HL-60/S4 (cell line): Measurements from ENCODE around the gene PKN3.

Experiments used
- in situ Hi-C: fragments of 300-500 bp; cut with MboI; formaldehyde crosslinking; loops from 2 replicates; pipeline ENCODE4 v1.14.3; 2022; ENCODE audit warnings: low sequenced_read_pairs

The PKN3 gene

GRCh38 chr9:128715436-128715750 lies 13.1 kb downstream of the PKN3 start:
- in situ Hi-C loops: no loop called here

GRCh38 chr9:128716581-128717254 lies 14.4 kb downstream of the PKN3 start:
- in situ Hi-C loops: no loop called here

- in situ Hi-C loops: no loop called here
These were observed 15.7 kb downstream of the PKN3 start for GRCh38 chr9:128718047-128718446.

- in situ Hi-C loops: no loop called here
These were observed 16.2 kb downstream of the PKN3 start for GRCh38 chr9:128718475-128718874.

GRCh38 chr9:128719919-128720605 lies 17.8 kb downstream of the PKN3 start:
- in situ Hi-C loops: no loop called here

- in situ Hi-C loops: no loop called here
These were observed 18.7 kb downstream of the PKN3 start for GRCh38 chr9:128720841-128721486.

- in situ Hi-C loops: no loop called here
These were observed 19.2 kb downstream of the PKN3 start for GRCh38 chr9:128721487-128722010.

GRCh38 chr9:128722380-128723351 lies 20.4 kb downstream of the PKN3 start:
- in situ Hi-C loops: no loop called here

- in situ Hi-C loops: no loop called here
These were observed 21.1 kb downstream of the PKN3 start for GRCh38 chr9:128723352-128723865.

GRCh38 chr9:128723866-128724743 lies 21.8 kb downstream of the PKN3 start, which contains the start of gene ZDHHC12:
Gene ZDHHC12 (minus strand): TSS chr9:128724127. CDS start chr9:128724093, 34 bp downstream.
- in situ Hi-C loops: no loop called here

- in situ Hi-C loops: loop anchor here (25.0 kb wide), 1 partner anchor 213 kb away; the partner anchor contains the start of genes DOLK and NUP188
These were observed 22.5 kb downstream of the PKN3 start for GRCh38 chr9:128724744-128725211.

GRCh38 chr9:128727640-128728248 lies 25.4 kb downstream of the PKN3 start:
- in situ Hi-C loops: loop anchor here (25.0 kb wide), 1 partner anchor 210 kb away; the partner anchor contains the start of genes DOLK and NUP188

GRCh38 chr9:128728298-128728697 lies 26.0 kb downstream of the PKN3 start:
- in situ Hi-C loops: loop anchor here (25.0 kb wide), 1 partner anchor 209 kb away; the partner anchor contains the start of genes DOLK and NUP188

- in situ Hi-C loops: loop anchor here (25.0 kb wide), 1 partner anchor 208 kb away; the partner anchor contains the start of genes DOLK and NUP188
These were observed 27.0 kb downstream of the PKN3 start for GRCh38 chr9:128729302-128729701.

- in situ Hi-C loops: loop anchor here (25.0 kb wide), 1 partner anchor 207 kb away; the partner anchor contains the start of genes DOLK and NUP188
These were observed 27.6 kb downstream of the PKN3 start for GRCh38 chr9:128729766-128730517.

GRCh38 chr9:128731093-128731492 lies 28.8 kb downstream of the PKN3 start:
- in situ Hi-C loops: loop anchor here (25.0 kb wide), 1 partner anchor 206 kb away; the partner anchor contains the start of genes DOLK and NUP188

GRCh38 chr9:128731691-128732090 lies 29.4 kb downstream of the PKN3 start:
- in situ Hi-C loops: loop anchor here (25.0 kb wide), 1 partner anchor 206 kb away; the partner anchor contains the start of genes DOLK and NUP188
